K562 (cell line): ENCODE measurements around the gene RDH5. TPM values are rescaled to one million over a fixed set of nuclear protein-coding genes. Genes with fewer than 3 reads are reported as not detected.

Source experiments
- ATAC-seq: fragments of 200-7000 bp; cut with Tn5 transposase; 3 replicates; pipeline ENCODE4 v1.9.1; 2020; ENCODE audit warnings: moderate library complexity
- BruUV-seq: library from RNA; stranded (reverse); fragments of 400-500 nt; replicated peaks from 2 replicates; lab custom pipeline; 2021; lab: Mats Ljungman, UMichigan
- CTCF ChIA-PET: fragments of 300-600 bp; formaldehyde crosslinking; extraction: SDS; loops from one replicate; lab custom pipeline; 2021; ENCODE audit warnings: low intra/inter-chr PET ratio; lab: Yijun Ruan, JAX
- POLR2A ChIA-PET: fragments of 300-600, 350-650 bp; sonication (Branson Sonifier 250); formaldehyde crosslinking; extraction: SDS; loops from one replicate; lab custom pipeline; 2021; ENCODE audit warnings: antibody characterized with exemption, inconsistent platforms; lab: Yijun Ruan, JAX
- DNase-seq, 4 experiments: peaks; one replicate each; pipeline versions ENCODE4 v3.0.0 to v3.0.0-alpha.2; 2011 to 2018; ENCODE audit warnings: low spot score in 3 of 4, mixed read lengths in 3 of 4; ENCODE audit errors: extremely low read depth in 1 of 4
- FAIRE-seq: peaks from 2 replicates; lab custom pipeline; 2011; peaks lifted over from hg19 to GRCh38; lab: Jason Lieb, UNC
- H2AFZ ChIP-seq: 2 replicates; pipeline ENCODE4 v1.6.0; 2011; ENCODE audit warnings: low read depth, low read length, control low read depth, inconsistent platforms
- H3K27ac ChIP-seq: fragments of 200-600 bp; 3 replicates; pipeline ENCODE4 v1.8.0; 2011; ENCODE audit warnings: low read depth, mild to moderate bottlenecking, control low read depth, inconsistent platforms, low read length, moderate library complexity, mixed read lengths; ENCODE audit errors: extremely low read depth
- H3K27me3 ChIP-seq, 2 experiments: fragments of 300-600 bp in 1 of 2; 2 replicates in 1 of 2; 3 replicates in 1 of 2; pipeline versions ENCODE4 v1.6.0 to v1.8.0; 2011; ENCODE audit warnings: inconsistent platforms in 2 of 2, low read length in 2 of 2, mild to moderate bottlenecking in 1 of 2, mixed read lengths in 1 of 2, moderate library complexity in 1 of 2; ENCODE audit not compliant: control insufficient read depth in 2 of 2, insufficient read depth in 2 of 2
- H3K36me3 ChIP-seq: fragments of 300-600 bp; 3 replicates; pipeline ENCODE4 v1.8.0; 2011; ENCODE audit warnings: mild to moderate bottlenecking, low read length, inconsistent platforms; ENCODE audit not compliant: control insufficient read depth, insufficient read depth
- H3K4me1 ChIP-seq, 2 experiments: fragments of 200-600 bp in 1 of 2; replicated peaks in 1 of 2; 2 replicates in 1 of 2; 3 replicates in 1 of 2; pipeline versions ENCODE4 v1.5.1 to v1.8.0; 2011; ENCODE audit warnings: inconsistent platforms in 2 of 2, low read length in 2 of 2, mild to moderate bottlenecking in 1 of 2, mixed read lengths in 1 of 2, moderate library complexity in 1 of 2; ENCODE audit not compliant: control insufficient read depth in 2 of 2, insufficient read depth in 2 of 2
- H3K4me2 ChIP-seq: 2 replicates; pipeline ENCODE4 v1.6.1; 2011; ENCODE audit warnings: low read length, control low read depth, inconsistent platforms, mixed read lengths; ENCODE audit not compliant: insufficient read depth
- H3K4me3 ChIP-seq: fragments of 200-600 bp; sonication (generic), shearing (Covaris generic); 2 replicates; pipeline ENCODE4 v1.5.1; 2016; ENCODE audit warnings: control low read depth, inconsistent platforms
- H3K79me2 ChIP-seq: fragments of 200-600 bp; 3 replicates; pipeline ENCODE4 v1.8.0; 2011; ENCODE audit warnings: low read length, inconsistent platforms; ENCODE audit not compliant: control insufficient read depth, insufficient read depth
- H3K9ac ChIP-seq, 2 experiments: 2 replicates each; pipeline versions ENCODE4 v1.6.0 to v1.6.1; 2011; ENCODE audit warnings: low read depth in 2 of 2, low read length in 2 of 2, control low read depth in 1 of 2, inconsistent platforms in 1 of 2, mild to moderate bottlenecking in 1 of 2, mixed read lengths in 1 of 2; ENCODE audit not compliant: insufficient read depth in 1 of 2
- H3K9me1 ChIP-seq: one replicate; pipeline ENCODE4 v1.6.0; 2011; ENCODE audit warnings: inconsistent platforms, mild to moderate bottlenecking, low read length, moderate library complexity; ENCODE audit not compliant: control insufficient read depth, insufficient read depth
- H3K9me3 ChIP-seq: replicated peaks from 2 replicates; pipeline ENCODE4 v1.5.1; 2011; ENCODE audit warnings: low read depth, low read length, inconsistent platforms; ENCODE audit not compliant: control insufficient read depth, insufficient read depth
- H4K20me1 ChIP-seq: replicated peaks from 2 replicates; pipeline ENCODE4 v1.6.1; 2011; ENCODE audit warnings: low read length, inconsistent platforms, mixed read lengths; ENCODE audit not compliant: control insufficient read depth, insufficient read depth
- ASH1L ChIP-seq: fragments of 450-650 bp; IDR thresholded peaks from 2 replicates; pipeline ENCODE4 v1.6.1; 2018; ENCODE audit warnings: borderline replicate concordance, mild to moderate bottlenecking, low read depth; ENCODE audit not compliant: partially characterized antibody
- HDAC1 ChIP-seq, 2 experiments: fragments of 450-650 bp; IDR thresholded peaks; 2 replicates each; pipeline ENCODE4 v1.6.1; 2016 to 2017; ENCODE audit warnings: inconsistent platforms in 1 of 2, mild to moderate bottlenecking in 1 of 2, moderate library complexity in 1 of 2
- MCM7 ChIP-seq, 2 experiments: fragments of 450-650 bp; IDR thresholded peaks; 2 replicates each; pipeline ENCODE4 v1.6.1; 2016 to 2018
- NFATC3 ChIP-seq: fragments of 450-650 bp; IDR thresholded peaks from 2 replicates; pipeline ENCODE4 v1.6.1; 2017; ENCODE audit warnings: mild to moderate bottlenecking
- RBM17 ChIP-seq: fragments of 200-400 bp; formaldehyde crosslinking; IDR thresholded peaks from 2 replicates; pipeline ENCODE4 v1.6.1; 2017; ENCODE audit warnings: low read depth, mild to moderate bottlenecking, low read length, borderline replicate concordance
- SMARCB1 ChIP-seq: IDR thresholded peaks from 2 replicates; pipeline ENCODE4 v1.6.1; 2011; ENCODE audit warnings: improper control_type of control experiment, low read depth; ENCODE audit not compliant: insufficient read length
- STAT5A ChIP-seq: IDR thresholded peaks from 2 replicates; pipeline ENCODE4 v1.6.1; 2012; ENCODE audit warnings: low read length, inconsistent platforms, borderline replicate concordance
- TARDBP ChIP-seq: fragments of 450-650 bp; IDR thresholded peaks from 2 replicates; pipeline ENCODE4 v1.6.1; 2016
- TFAM ChIP-seq: fragments of 250-450 bp; sonication (Bioruptor Pico); conservative IDR thresholded peaks from 2 replicates; pipeline ENCODE4 v1.5.0; 2021; ENCODE audit warnings: mild to moderate bottlenecking, moderate library complexity
- ZC3H11A ChIP-seq: IDR thresholded peaks from 2 replicates; pipeline ENCODE4 v1.6.1; 2012; ENCODE audit warnings: low read depth, low read length, improper control_type of control experiment
- ZNF274 ChIP-seq: IDR thresholded peaks from 2 replicates; pipeline ENCODE4 v1.6.1; 2011; ENCODE audit warnings: low read depth, mild to moderate bottlenecking, low read length, moderate library complexity, borderline replicate concordance
- WGBS: fragments of 100-300 bp; shearing (Covaris generic); methylation state at CpG from one replicate; pipeline ENCODE4 v1.1.6; 2016; ENCODE audit warnings: low coverage, mixed read lengths; ENCODE audit not compliant: insufficient coverage; ENCODE audit errors: missing lambda C conversion rate; 5-methylcytosine and 5-hydroxymethylcytosine counted together
- in situ Hi-C: fragments of 300-500 bp; cut with MboI; formaldehyde crosslinking; loops from 4 replicates; pipeline ENCODE4 v1.15.0; 2018; ENCODE audit warnings: inconsistent platforms, mixed read lengths
- intact Hi-C: fragments of 100-400 bp; cut with micrococcal nuclease; formaldehyde crosslinking; loops from 2 replicates; pipeline ENCODE4 v1.14.2; 2022
- polyA plus RNA-seq, 8 experiments: library from polyadenylated mRNA; depleted of rRNA in 4 of 8; stranded (reverse) in 5 of 8; unstranded in 3 of 8; fragments of >200 nt; fragmentation: Nextera tagmentation in 2 of 8; fragmentation: Illumina TruSeq in 1 of 8; extraction: Ambion mirVana in 2 of 8; extraction: Trizol in 1 of 8; gene quantifications; 2 replicates each; pipeline versions ENCODE4 v1.2.1 to v1.2.3, GENCODE V29; 2011 to 2014; ENCODE audit warnings: inconsistent platforms in 1 of 8, missing spikeins in 1 of 8
- total RNA-seq, 7 experiments: library from RNA; depleted of rRNA in 6 of 7; stranded (reverse); fragments of >200 nt in 6 of 7; fragmentation: Illumina TruSeq in 2 of 7; extraction: Trizol in 2 of 7; gene quantifications; 2 replicates each; pipeline versions ENCODE4 v1.2.1 to v1.2.3, GENCODE V29; 2011 to 2021; ENCODE audit warnings: low replicate concordance in 1 of 7
- TF ChIP-seq, protein P1 (sequence below): fragments of 250-450 bp; sonication (Bioruptor Pico); IDR thresholded peaks from 2 replicates; pipeline ENCODE4 v1.4.0; 2020; ENCODE audit warnings: mild to moderate bottlenecking, moderate library complexity
- TF ChIP-seq, protein P2 (sequence below): fragments of 200-400 bp; formaldehyde crosslinking; IDR thresholded peaks from 2 replicates; pipeline ENCODE4 v1.6.1; 2017; ENCODE audit warnings: mild to moderate bottlenecking, low read depth, low read length, moderate library complexity
- TF ChIP-seq, protein P3 (sequence below): sonication (generic); formaldehyde crosslinking; IDR thresholded peaks from 2 replicates; pipeline ENCODE4 v1.8.1; 2023; ENCODE audit warnings: mild to moderate bottlenecking, missing genetic modification reagents, moderate library complexity
- TF ChIP-seq, protein P4 (sequence below): fragments of 450-650 bp; IDR thresholded peaks from 2 replicates; pipeline ENCODE4 v1.6.1; 2018; ENCODE audit not compliant: partially characterized antibody

RDH5 gene
- total and polyA plus RNA-seq, 9 of the 15 experiments (the other 6 are each of a cell fraction or from before 2014, with no cell fraction given), result 0.28 to 2.0 (median 1.1) TPM; not detected in 1

DNA sequence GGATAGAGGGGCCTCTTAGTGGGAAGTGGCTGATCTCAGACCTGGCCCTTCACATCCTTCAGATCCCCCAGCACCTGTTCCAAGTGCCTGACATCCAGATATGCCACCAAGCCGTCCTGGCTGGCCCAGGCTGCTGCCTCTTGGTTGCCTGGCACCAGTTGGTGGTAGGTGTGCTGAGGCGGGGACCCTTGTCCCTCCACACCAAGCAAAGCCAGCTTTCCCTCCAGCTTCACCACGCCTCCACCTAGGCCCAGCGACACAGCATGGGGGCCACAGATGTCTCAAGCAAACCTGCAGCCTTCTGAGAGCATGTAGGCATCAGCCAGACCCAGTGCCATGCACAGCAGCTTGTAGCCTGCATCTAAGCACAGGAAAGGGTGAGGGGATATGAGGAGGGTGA is 12.1 kb downstream of the RDH5 start:
- no peak for ATAC-seq
- Histone ChIP-seq H3K36me3 (peaks cover 1% of the 10 kb centered on the region; the same call in 1 of the 3 replicates), H3K9me3 (no peaks in the 10 kb centered on the region), H2AFZ (no peak overlapping the region), H3K9ac (peak overlapping the region in 1 of 2 experiments; percentile 73; a peak in 1 of 4 replicates), H3K4me3 (no peak overlapping the region), H3K4me1 (peaks cover 20 to 36% of the 10 kb centered on the region in 2 experiments; a peak in 4 of 5 replicates), H3K27ac (no peak overlapping the region), H3K4me2 (no peak overlapping the region), H3K79me2 (peaks cover 20% of the 10 kb centered on the region), H3K9me1 (no peaks in the 10 kb centered on the region), H4K20me1 (0 out of 2 replicates have a peak, but pooled peaks cover 5% of the 10 kb centered on the region), H3K27me3 (no peaks in the 10 kb centered on the region)
- intact Hi-C loops, result no loop called here
- in situ Hi-C loops, result no loop called here
- 47% methylated on average over 4 of the region's 4 CpGs for WGBS
- no peak for DNase-seq
- FAIRE-seq, result no peak
- no TSS peak for BruUV-seq
- CTCF ChIA-PET, result no interaction called here
- POLR2A ChIA-PET, result no interaction called here
- TF ChIP-seq HDAC1 (IDR thresholded peaks at IDR 0.05) (no peak), STAT5A (no peak), ZC3H11A (no peak), MCM7 (IDR thresholded peaks at IDR 0.05) (no peak), TFAM (CRISPR knock-in tag) (no peak), NFATC3 (no peak), ASH1L (no peak), RBM17 (no peak), ZNF274 (no peak), SMARCB1 (no peak), TARDBP (no peak)
- TF ChIP-seq, protein P1, sequence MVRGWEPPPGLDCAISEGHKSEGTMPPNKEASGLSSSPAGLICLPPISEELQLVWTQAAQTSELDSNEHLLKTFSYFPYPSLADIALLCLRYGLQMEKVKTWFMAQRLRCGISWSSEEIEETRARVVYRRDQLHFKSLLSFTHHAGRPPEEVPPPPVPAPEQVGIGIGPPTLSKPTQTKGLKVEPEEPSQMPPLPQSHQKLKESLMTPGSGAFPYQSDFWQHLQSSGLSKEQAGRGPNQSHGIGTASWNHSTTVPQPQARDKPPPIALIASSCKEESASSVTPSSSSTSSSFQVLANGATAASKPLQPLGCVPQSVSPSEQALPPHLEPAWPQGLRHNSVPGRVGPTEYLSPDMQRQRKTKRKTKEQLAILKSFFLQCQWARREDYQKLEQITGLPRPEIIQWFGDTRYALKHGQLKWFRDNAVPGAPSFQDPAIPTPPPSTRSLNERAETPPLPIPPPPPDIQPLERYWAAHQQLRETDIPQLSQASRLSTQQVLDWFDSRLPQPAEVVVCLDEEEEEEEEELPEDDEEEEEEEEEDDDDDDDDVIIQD (CRISPR knock-in tag), result no peak
- TF ChIP-seq, protein P2, sequence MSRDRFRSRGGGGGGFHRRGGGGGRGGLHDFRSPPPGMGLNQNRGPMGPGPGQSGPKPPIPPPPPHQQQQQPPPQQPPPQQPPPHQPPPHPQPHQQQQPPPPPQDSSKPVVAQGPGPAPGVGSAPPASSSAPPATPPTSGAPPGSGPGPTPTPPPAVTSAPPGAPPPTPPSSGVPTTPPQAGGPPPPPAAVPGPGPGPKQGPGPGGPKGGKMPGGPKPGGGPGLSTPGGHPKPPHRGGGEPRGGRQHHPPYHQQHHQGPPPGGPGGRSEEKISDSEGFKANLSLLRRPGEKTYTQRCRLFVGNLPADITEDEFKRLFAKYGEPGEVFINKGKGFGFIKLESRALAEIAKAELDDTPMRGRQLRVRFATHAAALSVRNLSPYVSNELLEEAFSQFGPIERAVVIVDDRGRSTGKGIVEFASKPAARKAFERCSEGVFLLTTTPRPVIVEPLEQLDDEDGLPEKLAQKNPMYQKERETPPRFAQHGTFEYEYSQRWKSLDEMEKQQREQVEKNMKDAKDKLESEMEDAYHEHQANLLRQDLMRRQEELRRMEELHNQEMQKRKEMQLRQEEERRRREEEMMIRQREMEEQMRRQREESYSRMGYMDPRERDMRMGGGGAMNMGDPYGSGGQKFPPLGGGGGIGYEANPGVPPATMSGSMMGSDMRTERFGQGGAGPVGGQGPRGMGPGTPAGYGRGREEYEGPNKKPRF, result no peak
- TF ChIP-seq, protein P3, sequence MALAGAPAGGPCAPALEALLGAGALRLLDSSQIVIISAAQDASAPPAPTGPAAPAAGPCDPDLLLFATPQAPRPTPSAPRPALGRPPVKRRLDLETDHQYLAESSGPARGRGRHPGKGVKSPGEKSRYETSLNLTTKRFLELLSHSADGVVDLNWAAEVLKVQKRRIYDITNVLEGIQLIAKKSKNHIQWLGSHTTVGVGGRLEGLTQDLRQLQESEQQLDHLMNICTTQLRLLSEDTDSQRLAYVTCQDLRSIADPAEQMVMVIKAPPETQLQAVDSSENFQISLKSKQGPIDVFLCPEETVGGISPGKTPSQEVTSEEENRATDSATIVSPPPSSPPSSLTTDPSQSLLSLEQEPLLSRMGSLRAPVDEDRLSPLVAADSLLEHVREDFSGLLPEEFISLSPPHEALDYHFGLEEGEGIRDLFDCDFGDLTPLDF, result no peak
- TF ChIP-seq, protein P4, sequence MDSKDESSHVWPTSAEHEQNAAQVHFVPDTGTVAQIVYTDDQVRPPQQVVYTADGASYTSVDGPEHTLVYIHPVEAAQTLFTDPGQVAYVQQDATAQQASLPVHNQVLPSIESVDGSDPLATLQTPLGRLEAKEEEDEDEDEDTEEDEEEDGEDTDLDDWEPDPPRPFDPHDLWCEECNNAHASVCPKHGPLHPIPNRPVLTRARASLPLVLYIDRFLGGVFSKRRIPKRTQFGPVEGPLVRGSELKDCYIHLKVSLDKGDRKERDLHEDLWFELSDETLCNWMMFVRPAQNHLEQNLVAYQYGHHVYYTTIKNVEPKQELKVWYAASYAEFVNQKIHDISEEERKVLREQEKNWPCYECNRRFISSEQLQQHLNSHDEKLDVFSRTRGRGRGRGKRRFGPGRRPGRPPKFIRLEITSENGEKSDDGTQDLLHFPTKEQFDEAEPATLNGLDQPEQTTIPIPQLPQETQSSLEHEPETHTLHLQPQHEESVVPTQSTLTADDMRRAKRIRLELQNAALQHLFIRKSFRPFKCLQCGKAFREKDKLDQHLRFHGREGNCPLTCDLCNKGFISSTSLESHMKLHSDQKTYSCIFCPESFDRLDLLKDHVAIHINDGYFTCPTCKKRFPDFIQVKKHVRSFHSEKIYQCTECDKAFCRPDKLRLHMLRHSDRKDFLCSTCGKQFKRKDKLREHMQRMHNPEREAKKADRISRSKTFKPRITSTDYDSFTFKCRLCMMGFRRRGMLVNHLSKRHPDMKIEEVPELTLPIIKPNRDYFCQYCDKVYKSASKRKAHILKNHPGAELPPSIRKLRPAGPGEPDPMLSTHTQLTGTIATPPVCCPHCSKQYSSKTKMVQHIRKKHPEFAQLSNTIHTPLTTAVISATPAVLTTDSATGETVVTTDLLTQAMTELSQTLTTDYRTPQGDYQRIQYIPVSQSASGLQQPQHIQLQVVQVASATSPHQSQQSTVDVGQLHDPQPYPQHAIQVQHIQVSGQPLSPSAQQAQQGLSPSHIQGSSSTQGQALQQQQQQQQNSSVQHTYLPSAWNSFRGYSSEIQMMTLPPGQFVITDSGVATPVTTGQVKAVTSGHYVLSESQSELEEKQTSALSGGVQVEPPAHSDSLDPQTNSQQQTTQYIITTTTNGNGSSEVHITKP, result no peak
